GM18868 (cell line): Measurements from ENCODE around the gene TSPAN14.

Experiments used
- ATAC-seq: cut with Tn5 transposase; IDR thresholded peaks from one replicate; pipeline ENCODE4 v1.9.1; 2021; ENCODE audit warnings: mild to moderate bottlenecking, moderate library complexity; ENCODE audit not compliant: unreplicated experiment

The TSPAN14 gene

GRCh38 chr10:80486785-80487420, 32.8 kb downstream of the TSPAN14 start:
- no peak for ATAC-seq

- no peak for ATAC-seq
Measured at GRCh38 chr10:80487421-80487785, 33.3 kb downstream of the TSPAN14 start.

GRCh38 chr10:80487791-80488538, 33.9 kb downstream of the TSPAN14 start:
- no peak for ATAC-seq

- ATAC-seq: no peak
Measured at GRCh38 chr10:80488539-80489066, 34.5 kb downstream of the TSPAN14 start.

- ATAC-seq: no peak
Measured at GRCh38 chr10:80489371-80490112, 35.4 kb downstream of the TSPAN14 start.

- no peak for ATAC-seq
Measured at GRCh38 chr10:80491251-80492102, 37.4 kb downstream of the TSPAN14 start.

- peak; percentile 12 for ATAC-seq
Measured at GRCh38 chr10:80492848-80493521, 38.9 kb downstream of the TSPAN14 start.

- ATAC-seq: peak; percentile 69
Measured at GRCh38 chr10:80493522-80494051, 39.5 kb downstream of the TSPAN14 start.

- ATAC-seq: no peak
Measured at GRCh38 chr10:80496555-80497172, 42.6 kb downstream of the TSPAN14 start.

- no peak for ATAC-seq
Measured at GRCh38 chr10:80497187-80498077, 43.3 kb downstream of the TSPAN14 start.

- ATAC-seq: no peak
Measured at GRCh38 chr10:80498078-80498832, 44.1 kb downstream of the TSPAN14 start.

- peak; percentile 22 for ATAC-seq
Measured at GRCh38 chr10:80498833-80499741, 45.0 kb downstream of the TSPAN14 start.

GRCh38 chr10:80500572-80501380, 46.7 kb downstream of the TSPAN14 start:
- ATAC-seq: peak; percentile 79

- no peak for ATAC-seq
Measured at GRCh38 chr10:80501381-80501912, 47.3 kb downstream of the TSPAN14 start.

- ATAC-seq: no peak
Measured at GRCh38 chr10:80501913-80502521, 47.9 kb downstream of the TSPAN14 start.
